Gastrocnemius medialis (tissue), 4 donors: Measurements from ENCODE around the gene EDARADD.

ENCODE experiments used
- POLR2A ChIP-seq, 2 donors: fragments of 450-650 bp; IDR thresholded peaks; one replicate each; pipeline ENCODE4 v1.6.1; 2017; ENCODE audit warnings: antibody characterized with exemption in 2 of 2, mild to moderate bottlenecking in 2 of 2, moderate library complexity in 2 of 2
- TF ChIP-seq, protein P1 (sequence below), 5 experiments: fragments of 450-650 bp in 3 of 5; fragments of 200-600 bp in 2 of 5; sonication (generic) in 2 of 5; IDR thresholded peaks in 4 of 5; conservative IDR thresholded peaks in 1 of 5; 1 replicate in 4 of 5; 2 replicates in 1 of 5; pipeline ENCODE4 v1.5.1; 2016 to 2019; ENCODE audit warnings: antibody characterized with exemption in 5 of 5, mild to moderate bottlenecking in 3 of 5, moderate library complexity in 3 of 5

DNA sequence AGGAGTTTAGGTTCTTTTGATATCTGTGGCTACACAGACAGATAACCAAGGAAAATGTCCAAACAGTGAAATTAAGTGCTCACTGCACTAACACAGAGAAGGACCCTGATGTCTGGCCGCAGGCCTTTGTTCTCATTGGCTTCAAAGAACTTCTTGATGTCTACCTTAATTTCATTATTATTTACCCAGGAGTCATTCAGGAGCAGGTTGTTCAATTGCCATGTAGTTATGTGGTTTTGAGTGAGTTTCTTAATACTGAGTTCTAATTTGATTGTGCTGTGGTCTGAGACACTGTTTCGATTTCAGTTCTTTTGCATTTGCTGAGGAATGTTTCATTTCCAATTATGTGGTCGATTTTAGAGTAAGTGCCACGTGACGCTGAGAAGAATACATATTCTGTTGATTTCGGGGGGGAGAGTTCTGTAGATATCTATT, 114.5 kb downstream of the EDARADD start:
- TF ChIP-seq, protein P1, sequence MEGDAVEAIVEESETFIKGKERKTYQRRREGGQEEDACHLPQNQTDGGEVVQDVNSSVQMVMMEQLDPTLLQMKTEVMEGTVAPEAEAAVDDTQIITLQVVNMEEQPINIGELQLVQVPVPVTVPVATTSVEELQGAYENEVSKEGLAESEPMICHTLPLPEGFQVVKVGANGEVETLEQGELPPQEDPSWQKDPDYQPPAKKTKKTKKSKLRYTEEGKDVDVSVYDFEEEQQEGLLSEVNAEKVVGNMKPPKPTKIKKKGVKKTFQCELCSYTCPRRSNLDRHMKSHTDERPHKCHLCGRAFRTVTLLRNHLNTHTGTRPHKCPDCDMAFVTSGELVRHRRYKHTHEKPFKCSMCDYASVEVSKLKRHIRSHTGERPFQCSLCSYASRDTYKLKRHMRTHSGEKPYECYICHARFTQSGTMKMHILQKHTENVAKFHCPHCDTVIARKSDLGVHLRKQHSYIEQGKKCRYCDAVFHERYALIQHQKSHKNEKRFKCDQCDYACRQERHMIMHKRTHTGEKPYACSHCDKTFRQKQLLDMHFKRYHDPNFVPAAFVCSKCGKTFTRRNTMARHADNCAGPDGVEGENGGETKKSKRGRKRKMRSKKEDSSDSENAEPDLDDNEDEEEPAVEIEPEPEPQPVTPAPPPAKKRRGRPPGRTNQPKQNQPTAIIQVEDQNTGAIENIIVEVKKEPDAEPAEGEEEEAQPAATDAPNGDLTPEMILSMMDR (IDR thresholded peaks at IDR 0.05 in 4 of 5, conservative IDR thresholded peaks at IDR 0.05 in 1 of 5): no peak
- no peak for TF ChIP-seq POLR2A (IDR thresholded peaks at IDR 0.05)
